Renal pelvis (tissue), 4 donors: ENCODE measurements around the gene RASL10B. TPM values are rescaled to one million over a fixed set of nuclear protein-coding genes. Genes with fewer than 3 reads are reported as not detected.

Experiments
- DNase-seq: peaks from one replicate; pipeline ENCODE4 v3.0.0-alpha.2; 2013
- polyA plus RNA-seq, 3 donors: library from polyadenylated mRNA; unstranded; fragments of 120-200 nt; gene quantifications; one replicate each; pipeline ENCODE4 v1.2.1, GENCODE V29; 2013; ENCODE audit not compliant: insufficient read length in 3 of 3

The RASL10B gene
- polyA plus RNA-seq, 3 donors: 12.4 to 17.1 (median 16.1) TPM

DNA sequence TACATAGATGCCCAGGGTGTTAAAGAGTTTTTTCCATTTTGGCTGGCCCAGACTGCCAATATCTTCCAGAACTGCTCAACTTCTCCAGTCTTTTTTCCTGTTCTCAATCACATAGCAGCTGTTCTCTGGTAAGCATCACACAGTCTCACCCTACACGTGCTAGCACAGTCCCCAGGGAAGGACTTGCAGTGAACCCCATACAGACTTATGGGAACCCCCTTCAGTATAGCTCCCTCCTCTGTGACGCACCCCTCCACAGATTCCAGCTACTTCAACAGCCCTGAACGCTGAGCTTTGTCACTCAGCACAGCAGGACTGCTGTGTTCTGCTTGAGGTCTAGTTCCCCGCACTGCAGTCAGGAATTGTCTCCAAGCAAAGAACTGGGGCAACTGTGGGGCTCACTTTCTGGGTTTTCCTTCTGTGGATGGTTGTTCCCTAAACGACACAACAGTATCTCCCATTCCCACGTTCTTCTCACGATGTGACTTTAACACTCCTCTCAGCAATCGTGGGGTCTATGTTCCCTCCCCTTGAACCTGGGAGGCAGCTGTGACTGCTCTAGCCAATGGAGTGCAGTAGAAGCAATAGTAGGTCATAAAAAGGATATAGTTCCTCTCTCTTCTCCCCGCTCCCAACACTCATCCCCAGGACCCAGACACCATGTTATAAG, 60.4 kb downstream of the RASL10B start:
- no peak for DNase-seq

Other genes with a start within 250 kb of the RASL10B start
- under 1 TPM; 0.11 to 0.30 (median 0.22) TPM for gene SLFN12L, start 194.0 kb upstream of the RASL10B start, polyA plus RNA-seq
- gene SLFN14, start 170.8 kb upstream of the RASL10B start, polyA plus RNA-seq: under 1 TPM; 0.12 to 0.22 (median 0.17) TPM
- gene PEX12, start 153.1 kb upstream of the RASL10B start, polyA plus RNA-seq: 10 to 100 TPM; 10.3 to 11.5 (median 11.0) TPM
- 100 to 1,000 TPM; 120 to 137 (median 127) TPM for gene AP2B1, start 144.3 kb upstream of the RASL10B start, polyA plus RNA-seq
- under 1 TPM; 0.03 to 0.13 (median 0.07) TPM for gene GAS2L2, start 21.6 kb downstream of the RASL10B start, polyA plus RNA-seq
- under 1 TPM in 2 of 3 donors, not detected in 1; 0.09 to 0.29 TPM for gene C17orf50, start 29.2 kb downstream of the RASL10B start, polyA plus RNA-seq
- 1 to 10 TPM; 1.7 to 3.2 (median 2.0) TPM for gene MMP28, start 64.0 kb downstream of the RASL10B start, polyA plus RNA-seq
- 100 to 1,000 TPM; 208 to 284 (median 226) TPM for gene TAF15, start 77.8 kb downstream of the RASL10B start, polyA plus RNA-seq
- under 1 TPM; 0.06 to 0.61 (median 0.16) TPM for gene HEATR9, start 137.3 kb downstream of the RASL10B start, polyA plus RNA-seq
- gene CCL5, start 148.7 kb downstream of the RASL10B start, polyA plus RNA-seq: 1 to 10 TPM in 2 of 3 donors, under 1 TPM in 1; 0.96 to 1.4 (median 1.4) TPM
- gene RDM1, start 199.1 kb downstream of the RASL10B start, polyA plus RNA-seq: 1 to 10 TPM; 2.5 to 4.0 (median 3.6) TPM
- gene LYZL6, start 212.1 kb downstream of the RASL10B start, polyA plus RNA-seq: not detected
- gene CCL16, start 249.9 kb downstream of the RASL10B start, polyA plus RNA-seq: under 1 TPM; 0.17 to 0.42 (median 0.30) TPM